Right lobe of liver (tissue), 6 donors: ENCODE data around the gene CSK. TPM values are rescaled to one million over a fixed set of nuclear protein-coding genes. Genes with fewer than 3 reads are reported as not detected.

Experiments
- ATAC-seq, 4 donors: fragments of 200-7000 bp; cut with Tn5 transposase; one replicate each; pipeline ENCODE4 v1.9.1; 2020; ENCODE audit warnings: mild to moderate bottlenecking in 4 of 4, moderate library complexity in 4 of 4
- DNase-seq, 3 donors: peaks; one replicate each; pipeline ENCODE4 v3.0.0-alpha.2; 2020
- H3K27ac ChIP-seq, 3 donors: fragments of 200-600 bp; one replicate each; pipeline ENCODE4 v1.8.0; 2022
- H3K27me3 ChIP-seq, 2 donors: fragments of 200-600 bp; one replicate each; pipeline ENCODE4 v1.8.0; 2022
- H3K36me3 ChIP-seq, 4 donors: fragments of 200-600 bp; sonication (generic) in 1 of 4; one replicate each; pipeline versions ENCODE4 v1.5.1 to v1.8.0; 2017 to 2022; ENCODE audit warnings: control low read depth in 1 of 4
- H3K4me1 ChIP-seq, 4 donors: fragments of 200-600 bp; sonication (generic) in 1 of 4; one replicate each; pipeline versions ENCODE4 v1.5.1 to v1.8.0; 2017 to 2022; ENCODE audit warnings: control low read depth in 1 of 4
- H3K4me3 ChIP-seq, 3 donors: fragments of 200-600 bp; one replicate each; pipeline ENCODE4 v1.8.0; 2022
- H3K9me3 ChIP-seq, 4 donors: fragments of 200-600 bp; sonication (generic) in 1 of 4; one replicate each; pipeline versions ENCODE4 v1.5.1 to v1.8.0; 2017 to 2022; ENCODE audit warnings: control low read depth in 1 of 4
- POLR2A ChIP-seq: fragments of 450-650 bp; IDR thresholded peaks from one replicate; pipeline ENCODE4 v1.6.1; 2017; ENCODE audit warnings: antibody characterized with exemption, mild to moderate bottlenecking
- WGBS: methylation state at CpG from one replicate; pipeline ENCODE4 v1.1.6; 2018; ENCODE audit warnings: low coverage, low lambda C conversion rate; ENCODE audit not compliant: insufficient coverage; ENCODE audit errors: missing lambda C conversion rate; 5-methylcytosine and 5-hydroxymethylcytosine counted together
- intact Hi-C, 2 donors: fragments of 100-400 bp; cut with DNase I; formaldehyde crosslinking; loops; one replicate each; pipeline versions ENCODE4 v1.11.2 to v1.14.1; 2022
- microRNA-seq, 2 donors: library from miRNA; unstranded; fragments of <30 nt; microRNA quantifications; one replicate each; pipeline ENCODE4, GENCODE V29; 2019 to 2020
- small RNA-seq, 2 experiments: library from RNA; depleted of rRNA; stranded (forward); fragments of <200 nt; gene quantifications; one replicate each; pipeline ENCODE3, GENCODE V24; 2016
- total RNA-seq, 6 experiments: library from RNA; depleted of rRNA in 2 of 6; stranded (reverse); fragments of >200 nt in 2 of 6; fragmentation: NEBNext Ultra II Directional in 3 of 6; extraction: Animal tissue kit (Norgen Biotek cat#: 25700) in 3 of 6; gene quantifications; one replicate each; pipeline versions ENCODE4 v1.1.0 to v1.2.4, GENCODE V29; 2016 to 2023
- TF ChIP-seq, protein P1 (sequence below), 4 donors: fragments of 200-600 bp in 3 of 4; fragments of 450-650 bp in 1 of 4; IDR thresholded peaks; one replicate each; pipeline versions ENCODE4 v1.5.1 to v1.8.0; 2016 to 2022; ENCODE audit warnings: antibody characterized with exemption in 4 of 4, mild to moderate bottlenecking in 2 of 4
- donor health status: DM: no; HTN: yes; CAD: no.
- donor health status: DM: no; HTN: no; CAD: no.
- donor health status: DM: no; HTN: no; CAD: no.
- donor health status: DM: no; HTN: yes; CAD: no.
- donor health status: DM: no; HTN: yes; CAD: no.

The CSK gene
- total RNA-seq, 6 experiments from 2014 or later, result 22.2 to 50.9 (median 32.7) TPM

DNA sequence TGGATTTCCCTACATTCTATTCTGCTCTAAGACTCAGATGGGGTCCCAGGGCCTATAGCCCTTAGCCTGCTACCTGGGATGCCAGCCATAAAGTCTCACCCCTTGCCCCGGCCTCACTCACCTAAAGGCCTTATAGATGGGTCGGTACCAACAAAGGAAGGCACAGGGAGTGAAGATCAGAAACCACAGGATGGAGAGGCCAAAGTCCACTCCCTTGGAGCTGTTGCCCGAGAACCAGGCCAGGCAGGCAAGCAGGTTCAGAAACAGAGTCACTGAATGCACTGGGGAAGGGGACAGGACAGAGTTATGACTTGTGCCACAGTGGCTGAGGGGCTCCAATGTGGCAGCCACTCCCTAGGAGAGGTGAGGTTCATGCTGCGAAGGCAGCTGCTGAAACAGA lies 68.5 kb downstream of the CSK start:
- WGBS, result no CpG with 5 or more reads among the region's 4 CpGs
- peaks cover 0 to 65% (median 18%) of the 10 kb centered on the region in 4 donors for H3K36me3 ChIP-seq

DNA sequence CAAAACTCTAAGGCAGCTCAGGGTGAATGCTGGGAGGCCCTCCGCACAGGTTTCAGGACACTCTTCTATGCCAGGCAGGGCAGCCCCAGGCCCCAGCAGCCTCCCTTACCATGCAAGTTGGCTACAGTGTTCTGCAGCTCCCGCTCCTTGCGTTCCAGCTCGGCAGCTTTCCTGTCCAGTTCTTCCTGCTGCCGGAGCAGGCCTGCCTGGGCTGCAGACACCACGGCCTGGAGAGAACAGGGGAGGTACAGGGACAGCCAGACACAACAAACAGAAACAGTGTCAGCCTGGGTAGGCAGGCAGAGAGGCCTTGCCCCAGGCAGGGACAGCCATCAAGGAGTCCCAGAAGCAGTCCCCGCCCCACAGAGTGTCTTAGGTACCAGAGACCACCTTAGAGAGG lies 70.1 kb downstream of the CSK start:
- WGBS, result no CpG with 5 or more reads among the region's 7 CpGs
- DNase-seq (no peak), ATAC-seq (no peak)
- Histone ChIP-seq H3K4me1 (peaks cover 0 to 13% (median 2%) of the 10 kb centered on the region in 4 donors), H3K27ac (no peak overlapping the region), H3K27me3 (no peaks in the 10 kb centered on the region), H3K9me3 (no peaks in the 10 kb centered on the region), H3K4me3 (no peak overlapping the region), H3K36me3 (peaks cover 0 to 59% (median 18%) of the 10 kb centered on the region in 4 donors)
- TF ChIP-seq, protein P1, sequence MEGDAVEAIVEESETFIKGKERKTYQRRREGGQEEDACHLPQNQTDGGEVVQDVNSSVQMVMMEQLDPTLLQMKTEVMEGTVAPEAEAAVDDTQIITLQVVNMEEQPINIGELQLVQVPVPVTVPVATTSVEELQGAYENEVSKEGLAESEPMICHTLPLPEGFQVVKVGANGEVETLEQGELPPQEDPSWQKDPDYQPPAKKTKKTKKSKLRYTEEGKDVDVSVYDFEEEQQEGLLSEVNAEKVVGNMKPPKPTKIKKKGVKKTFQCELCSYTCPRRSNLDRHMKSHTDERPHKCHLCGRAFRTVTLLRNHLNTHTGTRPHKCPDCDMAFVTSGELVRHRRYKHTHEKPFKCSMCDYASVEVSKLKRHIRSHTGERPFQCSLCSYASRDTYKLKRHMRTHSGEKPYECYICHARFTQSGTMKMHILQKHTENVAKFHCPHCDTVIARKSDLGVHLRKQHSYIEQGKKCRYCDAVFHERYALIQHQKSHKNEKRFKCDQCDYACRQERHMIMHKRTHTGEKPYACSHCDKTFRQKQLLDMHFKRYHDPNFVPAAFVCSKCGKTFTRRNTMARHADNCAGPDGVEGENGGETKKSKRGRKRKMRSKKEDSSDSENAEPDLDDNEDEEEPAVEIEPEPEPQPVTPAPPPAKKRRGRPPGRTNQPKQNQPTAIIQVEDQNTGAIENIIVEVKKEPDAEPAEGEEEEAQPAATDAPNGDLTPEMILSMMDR (IDR thresholded peaks at IDR 0.05), result no peak
- no peak for TF ChIP-seq POLR2A
- intact Hi-C loops, result no loop called here

More for the DNA sequence above, 68.5 kb downstream of the CSK start:
- intact Hi-C loops, result no loop called here
- Histone ChIP-seq H3K4me3 (no peak overlapping the region), H3K27me3 (no peaks in the 10 kb centered on the region), H3K9me3 (no peaks in the 10 kb centered on the region), H3K27ac (no peak overlapping the region), H3K4me1 (peaks cover 0 to 10% (median 2%) of the 10 kb centered on the region in 4 donors)
- DNase-seq (no peak), ATAC-seq (peak in 2 of 4 donors; percentile 11 to 43)
- TF ChIP-seq POLR2A, result no peak
- TF ChIP-seq, protein P1 (IDR thresholded peaks at IDR 0.05), result no peak

Small RNAs within 50 kb of the gene (microRNA-seq; reads per million reads assigned to microRNA genes)
- gene MIR4513 (0 reads per million in 2 donors), gene MIR6882 (0.64 to 0.87 reads per million in 2 donors)

Small RNAs within 50 kb of the gene (small RNA-seq; reads per million reads assigned to genes)
- gene CPLX3 (0 reads per million in 2 experiments), gene MIR4513 (0 reads per million in 2 experiments), gene MIR6882 (0 to 0.19 reads per million in 2 experiments)

Other genes starting within 250 kb of the CSK start
- gene ARID3B, start 240.9 kb upstream of the CSK start, total RNA-seq, result 1 to 10 TPM; 1.5 to 3.2 (median 2.3) TPM
- 10 to 100 TPM; 27.8 to 44.1 (median 33.2) TPM for gene CLK3, start 166.2 kb upstream of the CSK start, total RNA-seq
- gene EDC3, start 86.1 kb upstream of the CSK start, total RNA-seq, result 10 to 100 TPM; 10.9 to 16.2 (median 11.8) TPM
- gene CYP1A1, start 56.6 kb upstream of the CSK start, total RNA-seq, result 10 to 100 TPM in 1 of 6 experiments, 1 to 10 TPM in 4, under 1 TPM in 1; 0.31 to 12.5 (median 2.9) TPM
- 100 to 1,000 TPM in 2 of 6 experiments, 10 to 100 TPM in 2, 1 to 10 TPM in 1, under 1 TPM in 1; 0.81 to 235 (median 65.0) TPM for gene CYP1A2, start 33.2 kb upstream of the CSK start, total RNA-seq
- gene LMAN1L, start 30.8 kb downstream of the CSK start, total RNA-seq, result not detected
- gene CPLX3, start 44.5 kb downstream of the CSK start, total RNA-seq, result not detected
- 10 to 100 TPM; 19.7 to 25.1 (median 22.1) TPM for gene ULK3, start 61.1 kb downstream of the CSK start, total RNA-seq
- gene SCAMP2, start 91.3 kb downstream of the CSK start, total RNA-seq, result 10 to 100 TPM; 33.9 to 45.9 (median 41.7) TPM
- 10 to 100 TPM; 23.5 to 69.7 (median 40.8) TPM for gene MPI, start 108.0 kb downstream of the CSK start, total RNA-seq
- 10 to 100 TPM; 11.1 to 14.7 (median 13.3) TPM for gene FAM219B, start 124.8 kb downstream of the CSK start, total RNA-seq
- 100 to 1,000 TPM; 130 to 169 (median 141) TPM for gene COX5A, start 156.0 kb downstream of the CSK start, total RNA-seq
- gene RPP25, start 174.7 kb downstream of the CSK start, total RNA-seq, result 1 to 10 TPM; 1.5 to 8.5 (median 2.4) TPM
- gene SCAMP5, start 213.5 kb downstream of the CSK start, total RNA-seq, result 10 to 100 TPM in 3 of 6 experiments, 1 to 10 TPM in 2, under 1 TPM in 1; 0.53 to 15.7 (median 7.7) TPM
- 10 to 100 TPM in 2 of 6 experiments, 1 to 10 TPM in 4; 5.9 to 21.5 (median 8.3) TPM for gene PPCDC, start 241.5 kb downstream of the CSK start, total RNA-seq